ENCODE data around the gene RAB31. TPM values are rescaled to one million over a fixed set of nuclear protein-coding genes. Genes with fewer than 3 reads are reported as not detected.
"Not testable (repeated sequence)": the region's sequence is repeated elsewhere in the genome, so short reads cannot be mapped to it uniquely, and the experiment has no call there.

The RAB31 gene
- polyA plus RNA-seq, 1 donor (not counting 4 experiments of a cell fraction or from before 2014, with no cell fraction given) = 47.0 TPM

DNA sequence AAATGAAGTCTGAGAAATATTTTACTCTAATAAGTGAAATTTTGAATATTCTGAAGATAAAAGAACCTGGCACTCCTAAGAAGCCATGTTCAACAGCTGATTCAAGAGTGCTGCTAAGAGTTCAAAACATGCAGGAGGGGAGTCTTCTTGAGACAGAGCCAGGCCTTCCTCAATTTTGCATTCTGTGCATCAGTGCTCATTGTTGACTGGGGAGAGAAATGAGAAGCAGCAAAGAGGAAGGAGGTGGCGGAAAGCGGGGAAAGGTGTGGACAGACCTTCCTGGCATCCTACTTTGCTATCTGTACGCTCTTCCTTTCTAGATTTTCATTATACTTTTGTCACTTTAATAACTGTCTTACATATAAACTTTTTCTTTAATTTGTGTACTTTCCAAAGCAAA lies 148.0 kb downstream of the RAB31 start:
- Histone ChIP-seq H3K4me2 (ENCODE audit: control insufficient read depth, extremely low read depth, insufficient read depth, low read depth, low read length) (no peak overlapping the region), H3K9ac (ENCODE audit: control insufficient read depth, extremely low read depth, insufficient read depth, low read length) (no peak overlapping the region), H2AFZ (ENCODE audit: control insufficient read depth, low read length) (no peak overlapping the region), H3K9me1 (ENCODE audit: control insufficient read depth, extremely low read depth, insufficient read depth, low read length) (no peaks in the 10 kb centered on the region), H3K79me2 (ENCODE audit: control insufficient read depth, insufficient read depth, low read length) (no peaks in the 10 kb centered on the region), H3K4me1 (ENCODE audit: control insufficient read depth, extremely low read depth, insufficient read depth, low read length) (peaks cover 5% of the 10 kb centered on the region), H3K36me3 (ENCODE audit: control insufficient read depth in 2 of 2, extremely low read depth in 1 of 2, insufficient read depth in 2 of 2, low read length in 2 of 2) (peaks cover 0 to 3% of the 10 kb centered on the region in 2 experiments), H4K20me1 (ENCODE audit: control insufficient read depth, extremely low read depth, insufficient read depth, low read length) (no peaks in the 10 kb centered on the region), H3K27me3 (ENCODE audit: control insufficient read depth, extremely low read depth, insufficient read depth, low read length) (no peaks in the 10 kb centered on the region), H3K4me3 (ENCODE audit: control insufficient read depth in 2 of 3, extremely low read depth in 1 of 3, insufficient read depth in 2 of 3, low read depth in 1 of 3, low read length in 3 of 3) (no peak overlapping the region), H3K27ac (ENCODE audit: control insufficient read depth, insufficient read depth, low read length) (no peak overlapping the region), H3K9me3 (ENCODE audit: control insufficient read depth, low read depth, low read length) (no peaks in the 10 kb centered on the region)
- dilution Hi-C loops (cut with MboI; ENCODE audit: extremely low pct_ligation_motif_present, low sequenced_read_pairs) = no loop called here
- no peak for TF ChIP-seq EZH2 (IDR thresholded peaks at IDR 0.05; ENCODE audit: low read length)
- TF ChIP-seq, protein P1, sequence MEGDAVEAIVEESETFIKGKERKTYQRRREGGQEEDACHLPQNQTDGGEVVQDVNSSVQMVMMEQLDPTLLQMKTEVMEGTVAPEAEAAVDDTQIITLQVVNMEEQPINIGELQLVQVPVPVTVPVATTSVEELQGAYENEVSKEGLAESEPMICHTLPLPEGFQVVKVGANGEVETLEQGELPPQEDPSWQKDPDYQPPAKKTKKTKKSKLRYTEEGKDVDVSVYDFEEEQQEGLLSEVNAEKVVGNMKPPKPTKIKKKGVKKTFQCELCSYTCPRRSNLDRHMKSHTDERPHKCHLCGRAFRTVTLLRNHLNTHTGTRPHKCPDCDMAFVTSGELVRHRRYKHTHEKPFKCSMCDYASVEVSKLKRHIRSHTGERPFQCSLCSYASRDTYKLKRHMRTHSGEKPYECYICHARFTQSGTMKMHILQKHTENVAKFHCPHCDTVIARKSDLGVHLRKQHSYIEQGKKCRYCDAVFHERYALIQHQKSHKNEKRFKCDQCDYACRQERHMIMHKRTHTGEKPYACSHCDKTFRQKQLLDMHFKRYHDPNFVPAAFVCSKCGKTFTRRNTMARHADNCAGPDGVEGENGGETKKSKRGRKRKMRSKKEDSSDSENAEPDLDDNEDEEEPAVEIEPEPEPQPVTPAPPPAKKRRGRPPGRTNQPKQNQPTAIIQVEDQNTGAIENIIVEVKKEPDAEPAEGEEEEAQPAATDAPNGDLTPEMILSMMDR (optimal IDR thresholded peaks at IDR 0.05 in 1 of 3, IDR thresholded peaks at IDR 0.05 in 1 of 3, conservative IDR thresholded peaks at IDR 0.05 in 1 of 3; ENCODE audit: extremely low read depth in 1 of 3, insufficient read depth in 2 of 3, low read length in 3 of 3) = no peak
- no peak for DNase-seq (ENCODE audit: low read depth, low spot score)
- FAIRE-seq = no peak

GRCh38 chr18:9857479-9857998 lies 149.4 kb downstream of the RAB31 start:
- H3K4me1 ChIP-seq (ENCODE audit: control insufficient read depth, extremely low read depth, insufficient read depth, low read length); H3K4me2 ChIP-seq (ENCODE audit: control insufficient read depth, extremely low read depth, insufficient read depth, low read depth, low read length); H3K27me3 ChIP-seq (ENCODE audit: control insufficient read depth, extremely low read depth, insufficient read depth, low read length); H2AFZ ChIP-seq (ENCODE audit: control insufficient read depth, low read length); H3K9ac ChIP-seq (ENCODE audit: control insufficient read depth, extremely low read depth, insufficient read depth, low read length); H3K79me2 ChIP-seq (ENCODE audit: control insufficient read depth, insufficient read depth, low read length); H4K20me1 ChIP-seq (ENCODE audit: control insufficient read depth, extremely low read depth, insufficient read depth, low read length); H3K9me3 ChIP-seq (ENCODE audit: control insufficient read depth, low read depth, low read length); DNase-seq (ENCODE audit: low read depth, low spot score); H3K36me3 ChIP-seq (ENCODE audit: control insufficient read depth in 2 of 2, extremely low read depth in 1 of 2, insufficient read depth in 2 of 2, low read length in 2 of 2); dilution Hi-C loops (cut with MboI; ENCODE audit: extremely low pct_ligation_motif_present, low sequenced_read_pairs); H3K27ac ChIP-seq (ENCODE audit: control insufficient read depth, insufficient read depth, low read length); H3K9me1 ChIP-seq (ENCODE audit: control insufficient read depth, extremely low read depth, insufficient read depth, low read length); H3K4me3 ChIP-seq (ENCODE audit: control insufficient read depth in 2 of 3, extremely low read depth in 1 of 3, insufficient read depth in 2 of 3, low read depth in 1 of 3, low read length in 3 of 3); FAIRE-seq: not testable (repeated sequence)

DNA sequence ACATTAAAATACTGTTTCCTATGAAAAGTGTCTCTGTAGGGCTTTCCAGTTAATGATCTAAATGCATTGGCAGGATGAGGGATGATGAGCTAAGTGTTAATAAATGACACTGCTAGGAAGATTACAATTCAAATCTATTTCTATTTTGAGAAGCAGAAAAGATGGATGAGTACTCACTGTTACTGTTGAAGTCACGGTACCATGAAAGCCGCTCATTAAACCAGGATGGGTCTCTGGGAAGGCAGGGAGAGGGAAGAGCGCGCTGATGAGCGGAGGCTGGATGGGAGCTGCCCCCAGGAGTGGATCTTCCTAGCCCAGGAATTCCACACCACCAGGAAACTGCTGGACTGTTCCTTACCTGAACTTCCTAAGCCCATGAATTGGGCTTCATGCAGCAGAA lies 150.5 kb downstream of the RAB31 start:
- peaks cover 0 to 3% of the 10 kb centered on the region in 2 experiments for H3K36me3 ChIP-seq (ENCODE audit: control insufficient read depth in 2 of 2, extremely low read depth in 1 of 2, insufficient read depth in 2 of 2, low read length in 2 of 2)
- no peaks in the 10 kb centered on the region for H3K9me1 ChIP-seq (ENCODE audit: control insufficient read depth, extremely low read depth, insufficient read depth, low read length)
- no peak overlapping the region for H2AFZ ChIP-seq (ENCODE audit: control insufficient read depth, low read length)
- no peaks in the 10 kb centered on the region for H3K4me1 ChIP-seq (ENCODE audit: control insufficient read depth, extremely low read depth, insufficient read depth, low read length)
- H3K27ac ChIP-seq (ENCODE audit: control insufficient read depth, insufficient read depth, low read length) = no peak overlapping the region
- H3K27me3 ChIP-seq (ENCODE audit: control insufficient read depth, extremely low read depth, insufficient read depth, low read length) = no peaks in the 10 kb centered on the region
- no peaks in the 10 kb centered on the region for H4K20me1 ChIP-seq (ENCODE audit: control insufficient read depth, extremely low read depth, insufficient read depth, low read length)
- no peaks in the 10 kb centered on the region for H3K79me2 ChIP-seq (ENCODE audit: control insufficient read depth, insufficient read depth, low read length)
- no peak for TF ChIP-seq EZH2 (IDR thresholded peaks at IDR 0.05; ENCODE audit: low read length)
- TF ChIP-seq, protein P1 (optimal IDR thresholded peaks at IDR 0.05 in 1 of 3, IDR thresholded peaks at IDR 0.05 in 1 of 3, conservative IDR thresholded peaks at IDR 0.05 in 1 of 3; ENCODE audit: extremely low read depth in 1 of 3, insufficient read depth in 2 of 3, low read length in 3 of 3) = no peak
- H3K4me2 ChIP-seq (ENCODE audit: control insufficient read depth, extremely low read depth, insufficient read depth, low read depth, low read length) = no peak overlapping the region
- H3K9ac ChIP-seq (ENCODE audit: control insufficient read depth, extremely low read depth, insufficient read depth, low read length) = no peak overlapping the region
- no peak overlapping the region for H3K4me3 ChIP-seq (ENCODE audit: control insufficient read depth in 2 of 3, extremely low read depth in 1 of 3, insufficient read depth in 2 of 3, low read depth in 1 of 3, low read length in 3 of 3)
- no peak for DNase-seq (ENCODE audit: low read depth, low spot score)
- no peaks in the 10 kb centered on the region for H3K9me3 ChIP-seq (ENCODE audit: control insufficient read depth, low read depth, low read length)
- no peak for FAIRE-seq
- dilution Hi-C loops (cut with MboI; ENCODE audit: extremely low pct_ligation_motif_present, low sequenced_read_pairs) = no loop called here

Measured in keratinocyte (primary cell).